Activated naive CD4-positive, alpha-beta T cell treated with anti-CD3 and anti-CD28 coated beads, Interleukin-2, amount 10 ng/mL, durations not matched to agents 7 days and 5 days (primary cell): ENCODE measurements around the gene SLC4A5.
"Not testable (repeated sequence)": the region's sequence is repeated elsewhere in the genome, so short reads cannot be mapped to it uniquely, and the experiment has no call there.

Source experiments
- CTCF ChIA-PET: fragments of 350-600 bp; sonication (Branson Sonifier 250); formaldehyde crosslinking; loops from one replicate; lab custom pipeline; 2021; ENCODE audit warnings: antibody characterized with exemption; lab: Charles Lee
- DNase-seq: peaks from one replicate; pipeline ENCODE4 v3.0.0-alpha.2; 2020
- H3K27ac Mint-ChIP-seq: one replicate; pipeline ENCODE4 v1.8.0; 2021; ENCODE audit warnings: mild to moderate bottlenecking, moderate library complexity, mixed read lengths
- H3K27me3 Mint-ChIP-seq: one replicate; pipeline ENCODE4 v1.8.0; 2021; ENCODE audit warnings: mild to moderate bottlenecking, mixed read lengths
- H3K36me3 Mint-ChIP-seq: one replicate; pipeline ENCODE4 v1.8.0; 2021; ENCODE audit warnings: mixed read lengths
- H3K4me1 Mint-ChIP-seq: one replicate; pipeline ENCODE4 v1.8.0; 2021; ENCODE audit warnings: mixed read lengths
- H3K4me3 Mint-ChIP-seq: one replicate; pipeline ENCODE4 v1.8.0; 2021; ENCODE audit warnings: mild to moderate bottlenecking, moderate library complexity, mixed read lengths
- H3K9me3 Mint-ChIP-seq: one replicate; pipeline ENCODE4 v1.8.0; 2021; ENCODE audit warnings: mixed read lengths

Gene SLC4A5

GRCh38 chr2:74347303-74347702 is 4.1 kb upstream of the SLC4A5 start:
- CTCF ChIA-PET, result no interaction called here
- DNase-seq, result no peak
- Mint-ChIP-seq H3K4me3 (no peak overlapping the region), H3K27ac (no peak overlapping the region), H3K4me1 (no peaks in the 10 kb centered on the region), H3K27me3 (peaks cover 3% of the 10 kb centered on the region), H3K36me3 (no peaks in the 10 kb centered on the region), H3K9me3 (no peaks in the 10 kb centered on the region)

- Mint-ChIP-seq H3K36me3 (no peaks in the 10 kb centered on the region), H3K27me3 (peaks cover 4% of the 10 kb centered on the region), H3K4me1 (no peaks in the 10 kb centered on the region), H3K9me3 (no peaks in the 10 kb centered on the region), H3K4me3 (no peak overlapping the region), H3K27ac (no peak overlapping the region)
- CTCF ChIA-PET, result interaction anchor here (2.4 kb wide), 1 partner anchor 11 kb away, joined by 16 read pairs; no protein-coding TSS in a partner anchor
- DNase-seq, result no peak
Observed at GRCh38 chr2:74345272-74345943, 2.2 kb upstream of the SLC4A5 start.

GRCh38 chr2:74336227-74336626 is 7.0 kb downstream of the SLC4A5 start:
- H3K27ac Mint-ChIP-seq, H3K36me3 Mint-ChIP-seq, H3K27me3 Mint-ChIP-seq, H3K9me3 Mint-ChIP-seq, H3K4me3 Mint-ChIP-seq, DNase-seq: not testable (repeated sequence)
- H3K4me1 Mint-ChIP-seq, result peaks cover 11% of the 10 kb centered on the region
- CTCF ChIA-PET, result interaction anchor here (1.0 to 5.5 kb wide), 22 partner anchors 8 to 513 kb away, joined by 3 to 116 read pairs (median 10); no protein-coding TSS in a partner anchor

- Mint-ChIP-seq H3K9me3 (no peaks in the 10 kb centered on the region), H3K36me3 (no peaks in the 10 kb centered on the region), H3K4me1 (peaks cover 11% of the 10 kb centered on the region), H3K4me3 (no peak overlapping the region), H3K27me3 (no peaks in the 10 kb centered on the region), H3K27ac (no peak overlapping the region)
- CTCF ChIA-PET, result interaction anchor here (0.6 to 5.5 kb wide), 58 partner anchors 8 to 553 kb away, joined by 3 to 116 read pairs (median 4); partner anchors contain the start of genes ACTG2, BOLA3 and DCTN1
- peak; percentile 83 for DNase-seq
Observed at GRCh38 chr2:74334931-74335333, 8.3 kb downstream of the SLC4A5 start.

- H3K27ac Mint-ChIP-seq, result no peak overlapping the region
- no peak overlapping the region for H3K4me3 Mint-ChIP-seq
- H3K36me3 Mint-ChIP-seq, result no peaks in the 10 kb centered on the region
- H3K4me1 Mint-ChIP-seq, result peaks cover 11% of the 10 kb centered on the region
- DNase-seq, result no peak
- CTCF ChIA-PET, result interaction anchor here (0.6 to 5.5 kb wide), 35 partner anchors 9 to 513 kb away, joined by 3 to 116 read pairs (median 7); partner anchors contain the start of genes BOLA3 and DCTN1
- H3K27me3 Mint-ChIP-seq, result no peaks in the 10 kb centered on the region
- H3K9me3 Mint-ChIP-seq, result no peaks in the 10 kb centered on the region
Observed at GRCh38 chr2:74333896-74334586, 9.2 kb downstream of the SLC4A5 start.

- Mint-ChIP-seq H3K27ac (no peak overlapping the region), H3K9me3 (no peaks in the 10 kb centered on the region)
Observed at GRCh38 chr2:74333175-74333574, 10.0 kb downstream of the SLC4A5 start.

GRCh38 chr2:74332550-74333174 is 10.6 kb downstream of the SLC4A5 start:
- no peak overlapping the region for H3K4me3 Mint-ChIP-seq
- H3K27me3 Mint-ChIP-seq, result no peaks in the 10 kb centered on the region
- DNase-seq, result no peak
- H3K36me3 Mint-ChIP-seq, result no peaks in the 10 kb centered on the region
- CTCF ChIA-PET, result interaction anchor here (0.5 to 5.5 kb wide), 9 partner anchors 8 to 219 kb away, joined by 3 to 116 read pairs (median 5); no protein-coding TSS in a partner anchor
- H3K27ac Mint-ChIP-seq, result no peak overlapping the region
- H3K4me1 Mint-ChIP-seq, result peaks cover 11% of the 10 kb centered on the region
- no peaks in the 10 kb centered on the region for H3K9me3 Mint-ChIP-seq

More at GRCh38 chr2:74333175-74333574, 10.0 kb downstream of the SLC4A5 start:
- Mint-ChIP-seq H3K4me1 (peaks cover 11% of the 10 kb centered on the region), H3K4me3 (no peak overlapping the region), H3K27me3 (no peaks in the 10 kb centered on the region), H3K36me3 (no peaks in the 10 kb centered on the region)
- CTCF ChIA-PET, result interaction anchor here (1.2 to 5.5 kb wide), 7 partner anchors 8 to 199 kb away, joined by 3 to 116 read pairs (median 8); no protein-coding TSS in a partner anchor
- peak; percentile 52 for DNase-seq

GRCh38 chr2:74328573-74328972 is 14.6 kb downstream of the SLC4A5 start:
- no peaks in the 10 kb centered on the region for H3K9me3 Mint-ChIP-seq
- DNase-seq, result no peak
- H3K36me3 Mint-ChIP-seq, result no peaks in the 10 kb centered on the region
- no peak overlapping the region for H3K27ac Mint-ChIP-seq
- CTCF ChIA-PET, result interaction anchor here (0.5 to 1.4 kb wide), 5 partner anchors 8 to 79 kb away, joined by 3 to 5 read pairs (median 3); no protein-coding TSS in a partner anchor
- no peak overlapping the region for H3K4me3 Mint-ChIP-seq
- H3K27me3 Mint-ChIP-seq, result no peaks in the 10 kb centered on the region
- no peaks in the 10 kb centered on the region for H3K4me1 Mint-ChIP-seq

- no peak for DNase-seq
- Mint-ChIP-seq H3K4me3 (no peak overlapping the region), H3K27me3 (no peaks in the 10 kb centered on the region), H3K27ac (no peak overlapping the region), H3K4me1 (no peaks in the 10 kb centered on the region), H3K36me3 (no peaks in the 10 kb centered on the region), H3K9me3 (no peaks in the 10 kb centered on the region)
- CTCF ChIA-PET, result interaction anchor here (0.6 to 1.5 kb wide), 5 partner anchors 9 to 261 kb away, joined by 3 to 5 read pairs (median 3); no protein-coding TSS in a partner anchor
Observed at GRCh38 chr2:74328074-74328473, 15.1 kb downstream of the SLC4A5 start.

- Mint-ChIP-seq H3K9me3 (no peaks in the 10 kb centered on the region), H3K4me3 (no peak overlapping the region), H3K4me1 (no peaks in the 10 kb centered on the region), H3K36me3 (no peaks in the 10 kb centered on the region), H3K27me3 (no peaks in the 10 kb centered on the region), H3K27ac (no peak overlapping the region)
- CTCF ChIA-PET, result interaction anchor here (0.9 to 1.5 kb wide), 4 partner anchors 8 to 261 kb away, joined by 3 to 5 read pairs (median 4); no protein-coding TSS in a partner anchor
- no peak for DNase-seq
Observed at GRCh38 chr2:74327627-74328026, 15.6 kb downstream of the SLC4A5 start.

GRCh38 chr2:74327199-74327598 is 16.0 kb downstream of the SLC4A5 start:
- Mint-ChIP-seq H3K4me3 (no peak overlapping the region), H3K36me3 (no peaks in the 10 kb centered on the region), H3K27ac (no peak overlapping the region), H3K4me1 (no peaks in the 10 kb centered on the region), H3K27me3 (no peaks in the 10 kb centered on the region), H3K9me3 (no peaks in the 10 kb centered on the region)
- CTCF ChIA-PET, result interaction anchor here (0.9 to 1.5 kb wide), 3 partner anchors 8 to 261 kb away, joined by 3 to 4 read pairs (median 3); no protein-coding TSS in a partner anchor
- DNase-seq, result no peak

- Mint-ChIP-seq H3K4me1 (no peaks in the 10 kb centered on the region), H3K27ac (no peak overlapping the region), H3K4me3 (no peak overlapping the region), H3K36me3 (no peaks in the 10 kb centered on the region), H3K27me3 (peaks cover 3% of the 10 kb centered on the region), H3K9me3 (no peaks in the 10 kb centered on the region)
- no peak for DNase-seq
- CTCF ChIA-PET, result interaction anchor here (3.8 kb wide), 1 partner anchor 9 kb away, joined by 48 read pairs; no protein-coding TSS in a partner anchor
Observed at GRCh38 chr2:74325815-74326214, 17.4 kb downstream of the SLC4A5 start.

- CTCF ChIA-PET, result interaction anchor here (1.9 kb wide), 1 partner anchor 13 kb away, joined by 7 read pairs; no protein-coding TSS in a partner anchor
- no peaks in the 10 kb centered on the region for H3K9me3 Mint-ChIP-seq
- no peak overlapping the region for H3K27ac Mint-ChIP-seq
- no peaks in the 10 kb centered on the region for H3K4me1 Mint-ChIP-seq
- no peak for DNase-seq
- H3K36me3 Mint-ChIP-seq, result no peaks in the 10 kb centered on the region
- no peak overlapping the region for H3K4me3 Mint-ChIP-seq
- H3K27me3 Mint-ChIP-seq, result peaks cover 3% of the 10 kb centered on the region
Observed at GRCh38 chr2:74321737-74322136, 21.5 kb downstream of the SLC4A5 start.

- no peaks in the 10 kb centered on the region for H3K9me3 Mint-ChIP-seq
- H3K4me3 Mint-ChIP-seq, result no peak overlapping the region
- H3K4me1 Mint-ChIP-seq, result no peaks in the 10 kb centered on the region
- no peak overlapping the region for H3K27ac Mint-ChIP-seq
- no peaks in the 10 kb centered on the region for H3K36me3 Mint-ChIP-seq
- no peak for DNase-seq
- CTCF ChIA-PET, result no interaction called here
- H3K27me3 Mint-ChIP-seq, result peaks cover 3% of the 10 kb centered on the region
Observed at GRCh38 chr2:74317701-74318100, 25.5 kb downstream of the SLC4A5 start.
